Glomerular visceral epithelial cell (primary cell): ENCODE results near the gene CNOT6L.
A peak's percentile ranks its signal among the peaks of the same experiment; 100 is the strongest.
"Not testable (repeated sequence)": the region's sequence is repeated elsewhere in the genome, so short reads cannot be mapped to it uniquely, and the experiment has no call there.

Experiments
- DNase-seq: peaks from one replicate; pipeline ENCODE4 v3.0.0-alpha.2; 2016; ENCODE audit errors: extremely low spot score

The CNOT6L gene

GRCh38 chr4:77818602-77819403 is at the start of gene CNOT6L:
Gene CNOT6L (minus strand): TSS chr4:77819368. CDS start chr4:77819308, 60 bp downstream.
- DNase-seq: peak; percentile 73

DNA sequence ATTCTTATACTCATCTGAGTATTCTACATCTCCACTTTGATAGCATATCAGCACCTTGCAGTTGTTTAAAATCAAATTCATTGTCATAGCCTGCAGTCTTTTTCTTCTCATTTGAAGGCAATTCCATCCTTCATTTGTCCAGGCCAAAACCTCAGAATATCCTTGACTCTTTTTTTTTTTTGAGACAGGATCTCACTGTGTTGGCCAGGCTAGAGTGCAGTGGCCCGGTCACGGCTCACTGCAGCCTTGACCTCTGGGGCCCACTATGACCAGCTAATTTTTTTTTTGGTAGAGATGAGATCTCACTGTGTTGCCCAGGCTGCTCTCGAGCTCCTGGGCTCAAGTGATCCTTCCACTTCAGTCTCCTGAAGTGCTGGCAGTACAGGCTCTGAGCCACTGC is 46.1 kb upstream of the CNOT6L start:
- no peak for DNase-seq

GRCh38 chr4:77863341-77863740 is 44.2 kb upstream of the CNOT6L start:
- not testable (repeated sequence) for DNase-seq

- peak; percentile 96 for DNase-seq
These were observed 43.5 kb upstream of the CNOT6L start, which contains the start of gene MRPL1 for GRCh38 chr4:77862478-77863216. Gene MRPL1 (plus strand): TSS chr4:77862830. CDS start chr4:77862849, 19 bp downstream.

- DNase-seq: no peak
These were observed 42.3 kb upstream of the CNOT6L start for GRCh38 chr4:77861495-77861894.

- DNase-seq: no peak
These were observed 40.1 kb upstream of the CNOT6L start for GRCh38 chr4:77859256-77859655.

- DNase-seq: no peak
These were observed 37.0 kb upstream of the CNOT6L start for GRCh38 chr4:77856152-77856551.

GRCh38 chr4:77854431-77855111 is 35.4 kb upstream of the CNOT6L start:
- DNase-seq: no peak

DNA sequence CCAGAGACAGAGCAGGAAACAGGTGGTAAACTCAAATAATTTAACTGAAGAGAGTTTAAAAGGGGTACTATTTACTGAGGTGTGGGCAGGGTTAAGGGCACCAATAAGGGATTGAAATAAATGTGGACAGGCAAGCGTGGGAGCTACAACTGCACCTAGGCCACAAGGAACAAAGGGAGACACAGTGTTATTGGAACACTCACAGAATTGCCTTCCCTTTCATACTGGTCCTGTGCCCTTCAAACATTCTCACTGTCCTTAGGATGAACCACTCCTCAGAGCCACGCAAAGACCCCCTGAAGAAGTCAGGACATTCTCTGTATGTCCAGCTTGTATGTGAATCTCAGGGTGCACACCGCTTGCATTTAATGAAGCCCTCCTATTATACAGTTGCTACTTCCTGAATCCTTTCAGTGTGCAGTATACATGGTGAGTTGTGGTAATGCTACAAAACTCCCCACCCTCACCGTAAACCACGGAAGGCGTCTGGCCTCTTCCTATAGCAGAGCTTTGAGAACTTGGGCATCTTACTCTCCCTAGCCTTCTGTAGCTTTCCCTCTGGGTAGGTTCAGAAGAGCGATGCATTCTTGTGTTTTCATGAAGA is 33.8 kb upstream of the CNOT6L start:
- no peak for DNase-seq

- DNase-seq: no peak
These were observed 30.3 kb upstream of the CNOT6L start for GRCh38 chr4:77849278-77849965.

- DNase-seq: no peak
These were observed 29.3 kb upstream of the CNOT6L start for GRCh38 chr4:77848508-77848907.

DNA sequence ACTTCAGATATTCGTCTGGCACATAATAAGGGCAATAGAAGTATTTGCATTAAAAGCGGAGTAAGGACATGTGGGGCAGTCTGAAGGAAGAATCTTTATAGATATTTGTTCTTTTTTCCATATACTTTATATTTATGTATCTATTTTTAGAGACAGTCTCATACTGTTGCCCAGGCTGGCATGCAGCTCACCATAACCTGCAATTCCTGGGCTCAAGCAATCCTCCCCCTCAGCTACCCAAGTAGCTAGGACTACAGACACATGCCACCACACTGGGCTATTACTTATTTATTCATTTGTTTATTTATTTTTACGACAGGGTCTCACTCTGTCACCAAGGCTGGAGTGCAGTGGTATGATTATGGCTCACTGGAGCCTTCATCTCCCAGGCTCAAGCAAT is 26.8 kb upstream of the CNOT6L start:
- no peak for DNase-seq

- no peak for DNase-seq
These were observed 26.2 kb upstream of the CNOT6L start for GRCh38 chr4:77845400-77845799.

- DNase-seq: no peak
These were observed 25.2 kb upstream of the CNOT6L start for GRCh38 chr4:77844363-77844762.

DNA sequence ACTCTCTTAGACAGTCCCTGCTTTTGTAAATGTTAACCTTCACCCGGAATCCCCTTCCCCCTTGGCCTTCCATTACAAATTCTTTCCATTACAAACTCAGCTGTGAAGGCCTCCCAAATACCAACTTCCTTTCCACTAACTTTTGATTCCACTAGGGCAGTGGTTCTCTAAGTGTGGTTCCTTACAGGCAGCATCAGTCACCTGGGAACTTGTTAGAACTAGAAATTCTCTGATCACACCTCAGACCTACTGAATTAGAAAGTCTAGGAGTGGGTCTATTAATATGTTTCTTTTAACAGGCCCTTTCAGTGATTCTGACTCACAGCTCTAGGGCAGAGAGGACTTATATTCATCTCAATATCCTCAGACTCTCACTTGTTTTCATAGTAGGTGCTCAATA is 24.5 kb upstream of the CNOT6L start:
- DNase-seq: no peak

DNA sequence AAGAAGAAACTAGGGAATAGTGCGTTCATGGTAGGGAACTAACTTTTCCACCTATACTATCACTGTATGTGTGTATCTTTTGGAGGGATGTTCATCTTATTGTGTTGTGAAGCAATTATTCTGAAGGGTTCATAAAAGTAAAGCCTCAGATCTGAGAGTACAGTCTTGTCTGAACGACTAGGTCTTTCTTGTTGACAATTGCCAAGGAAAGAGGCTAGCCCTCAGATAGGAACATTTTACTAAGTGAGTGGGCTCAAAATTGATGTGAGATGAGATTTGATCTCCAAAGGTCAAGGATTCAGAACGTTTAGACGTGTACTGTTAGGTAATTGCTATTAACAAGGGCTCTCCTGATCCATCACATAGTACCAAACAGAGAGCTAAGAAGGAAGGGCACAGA is 15.2 kb upstream of the CNOT6L start:
- DNase-seq: no peak

GRCh38 chr4:77833126-77833724 is 14.1 kb upstream of the CNOT6L start:
- DNase-seq: no peak

- DNase-seq: no peak
These were observed 8.2 kb upstream of the CNOT6L start for GRCh38 chr4:77827343-77827742.

GRCh38 chr4:77826275-77826674 is 7.1 kb upstream of the CNOT6L start:
- no peak for DNase-seq

DNA sequence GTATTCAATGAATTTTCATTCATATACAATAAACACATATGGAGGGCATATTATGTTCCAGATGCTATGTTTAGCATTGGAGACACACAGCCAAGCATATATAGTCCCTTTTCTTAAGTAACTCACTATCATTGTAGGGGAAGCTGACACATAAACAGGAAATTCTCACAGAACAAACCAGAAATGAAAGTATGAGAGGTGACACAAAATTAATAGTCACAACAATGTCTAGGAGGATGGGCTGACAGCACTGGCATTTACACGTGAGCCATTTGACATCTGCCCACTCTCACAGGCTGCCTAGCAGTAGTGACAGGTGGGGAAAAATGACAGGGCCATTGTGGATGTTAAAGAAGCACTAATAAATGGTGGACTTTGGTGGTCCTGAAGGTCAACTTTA is 2.6 kb upstream of the CNOT6L start:
- no peak for DNase-seq
